GM19467 (cell line): Measurements from ENCODE around the gene FKBP7.
A peak's percentile ranks its signal among the peaks of the same experiment; 100 is the strongest.
"Not testable (repeated sequence)": the region's sequence is repeated elsewhere in the genome, so short reads cannot be mapped to it uniquely, and the experiment has no call there.

Experiments used
- ATAC-seq: cut with Tn5 transposase; IDR thresholded peaks from one replicate; pipeline ENCODE4 v1.9.1; 2021; ENCODE audit warnings: mild to moderate bottlenecking, moderate library complexity; ENCODE audit not compliant: unreplicated experiment

The FKBP7 gene

GRCh38 chr2:178478439-178479274, at the start of gene FKBP7:
Gene FKBP7, minus strand, starts transcription at chr2:178478600. Its CDS starts 101 bp downstream, at chr2:178478499.
- peak; percentile 38 for ATAC-seq

GRCh38 chr2:178527592-178527991, 49.2 kb upstream of the FKBP7 start:
- no peak for ATAC-seq

GRCh38 chr2:178526256-178526655, 47.9 kb upstream of the FKBP7 start:
- ATAC-seq: no peak

GRCh38 chr2:178525460-178525859, 47.1 kb upstream of the FKBP7 start:
- not testable (repeated sequence) for ATAC-seq

GRCh38 chr2:178525010-178525409, 46.6 kb upstream of the FKBP7 start:
- not testable (repeated sequence) for ATAC-seq

- ATAC-seq: no peak
Measured at GRCh38 chr2:178523596-178524134, 45.3 kb upstream of the FKBP7 start.

- peak; percentile 88 for ATAC-seq
Measured at GRCh38 chr2:178522950-178523595, 44.7 kb upstream of the FKBP7 start.

- ATAC-seq: no peak
Measured at GRCh38 chr2:178521304-178522150, 43.1 kb upstream of the FKBP7 start.

GRCh38 chr2:178517496-178517895, 39.1 kb upstream of the FKBP7 start:
- no peak for ATAC-seq

- ATAC-seq: no peak
Measured at GRCh38 chr2:178514664-178515063, 36.3 kb upstream of the FKBP7 start.

GRCh38 chr2:178513876-178514275, 35.5 kb upstream of the FKBP7 start:
- no peak for ATAC-seq

GRCh38 chr2:178512484-178512883, 34.1 kb upstream of the FKBP7 start:
- ATAC-seq: no peak

GRCh38 chr2:178510384-178510783, 32.0 kb upstream of the FKBP7 start:
- no peak for ATAC-seq

GRCh38 chr2:178508646-178509045, 30.2 kb upstream of the FKBP7 start:
- ATAC-seq: no peak

GRCh38 chr2:178506949-178507348, 28.5 kb upstream of the FKBP7 start:
- ATAC-seq: no peak

- ATAC-seq: no peak
Measured at GRCh38 chr2:178506524-178506923, 28.1 kb upstream of the FKBP7 start.

- ATAC-seq: no peak
Measured at GRCh38 chr2:178506101-178506500, 27.7 kb upstream of the FKBP7 start.

GRCh38 chr2:178502751-178503150, 24.4 kb upstream of the FKBP7 start:
- no peak for ATAC-seq

GRCh38 chr2:178499640-178500039, 21.2 kb upstream of the FKBP7 start:
- ATAC-seq: no peak

- ATAC-seq: no peak
Measured at GRCh38 chr2:178498137-178498536, 19.7 kb upstream of the FKBP7 start.

GRCh38 chr2:178496049-178496448, 17.6 kb upstream of the FKBP7 start:
- no peak for ATAC-seq
